Activated CD8-positive, alpha-beta memory T cell treated with anti-CD3 and anti-CD28 coated beads for 4 hours (primary cell): ENCODE measurements around the gene PRSS50.
"Not testable (repeated sequence)": the region's sequence is repeated elsewhere in the genome, so short reads cannot be mapped to it uniquely, and the experiment has no call there.

ENCODE experiments used
- DNase-seq, 2 donors: peaks; one replicate each; pipeline ENCODE4 v3.0.0-alpha.2; 2020; ENCODE audit warnings: low read depth in 2 of 2

Gene PRSS50

GRCh38 chr3:46708401-46709156, 9.1 kb downstream of the PRSS50 start:
- no peak for DNase-seq

GRCh38 chr3:46707601-46708011, 10.1 kb downstream of the PRSS50 start:
- no peak for DNase-seq

GRCh38 chr3:46706771-46707582, 10.7 kb downstream of the PRSS50 start:
- DNase-seq = no peak

GRCh38 chr3:46705751-46706552, 11.7 kb downstream of the PRSS50 start:
- DNase-seq = no peak

- peak in 1 of 2 donors; percentile 31 for DNase-seq
Observed at GRCh38 chr3:46705022-46705530, 12.6 kb downstream of the PRSS50 start.

GRCh38 chr3:46704346-46704745, 13.3 kb downstream of the PRSS50 start:
- not testable (repeated sequence) for DNase-seq

- DNase-seq = no peak
Observed at GRCh38 chr3:46703013-46703520, 14.6 kb downstream of the PRSS50 start.

GRCh38 chr3:46702246-46703012, 15.2 kb downstream of the PRSS50 start:
- no peak for DNase-seq

GRCh38 chr3:46701181-46701939, 16.3 kb downstream of the PRSS50 start, which contains the start of gene TMIE:
Gene TMIE (plus strand): TSS chr3:46701392. CDS start chr3:46701488, 96 bp downstream.
- no peak for DNase-seq

- DNase-seq = no peak
Observed at GRCh38 chr3:46700772-46701171, 16.9 kb downstream of the PRSS50 start.

- no peak for DNase-seq
Observed at GRCh38 chr3:46699676-46700523, 17.8 kb downstream of the PRSS50 start.

GRCh38 chr3:46695962-46696894, 21.4 kb downstream of the PRSS50 start:
- no peak for DNase-seq

GRCh38 chr3:46695177-46695961, 22.3 kb downstream of the PRSS50 start:
- no peak for DNase-seq

GRCh38 chr3:46694520-46694919, 23.1 kb downstream of the PRSS50 start:
- no peak for DNase-seq

GRCh38 chr3:46693892-46694226, 23.8 kb downstream of the PRSS50 start:
- DNase-seq = peak; percentile 18 to 28

- peak in 1 of 2 donors; percentile 31 for DNase-seq
Observed at GRCh38 chr3:46693038-46693891, 24.4 kb downstream of the PRSS50 start, which contains the start of gene ALS2CL. Gene ALS2CL (minus strand): TSS chr3:46693679. CDS start chr3:46689440, 4,239 bp downstream.
